ENCODE results near the gene TBL1X. TPM values are rescaled to one million over a fixed set of nuclear protein-coding genes. Genes with fewer than 3 reads are reported as not detected.

Gene TBL1X
- total and polyA plus RNA-seq, 2 of the 4 experiments (the other 2 are of a cell fraction), result 16.2 to 20.8 TPM

DNA sequence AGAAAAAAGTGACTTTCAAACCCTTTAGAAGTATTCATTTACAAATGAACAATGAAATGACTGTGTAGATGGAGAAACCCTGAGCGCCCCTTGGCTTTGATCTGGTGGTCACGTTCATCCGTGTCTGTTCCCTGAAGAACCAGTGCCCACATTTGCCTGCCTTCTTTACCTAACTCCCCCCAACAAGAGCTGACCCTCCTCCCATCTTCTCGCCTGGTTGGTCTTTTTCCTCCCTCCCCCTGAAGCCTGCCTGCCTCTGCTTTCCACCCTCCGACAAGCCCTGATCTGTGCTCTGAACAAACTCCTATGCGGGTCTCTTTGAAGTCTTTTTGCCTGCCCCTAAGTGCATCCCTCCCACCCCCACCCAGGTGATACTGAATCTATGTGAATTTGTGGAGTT, 18.5 kb downstream of the TBL1X start:
- CTCF ChIA-PET, result no interaction called here
- H3K18ac ChIP-seq (ENCODE audit: low read depth, low read length), result no peak overlapping the region
- H2BK5ac ChIP-seq (ENCODE audit: low read depth, low read length, poor library complexity, severe bottlenecking), result no peak overlapping the region
- H3K4me3 ChIP-seq (ENCODE audit: insufficient read depth, low read depth, low read length), result no peak overlapping the region
- in situ Hi-C loops (cut with MboI; ENCODE audit: low sequenced_read_pairs), result no loop called here
- no peak overlapping the region for H2AFZ ChIP-seq (replicated peaks; ENCODE audit: low read length, poor library complexity)
- H3K36me3 ChIP-seq (ENCODE audit: control insufficient read depth, insufficient read depth, low read length), result no peaks in the 10 kb centered on the region
- peak overlapping the region; percentile 50 for H2AK9ac ChIP-seq (replicated peaks; ENCODE audit: low read depth, low read length, poor library complexity)
- ATAC-seq (ENCODE audit: low read depth) (no peak), DNase-seq (no peak)
- H3K9ac ChIP-seq (ENCODE audit: low read depth, low read length), result no peak overlapping the region
- H2BK120ac ChIP-seq (ENCODE audit: low read depth, low read length), result no peak overlapping the region
- H3K27me3 ChIP-seq (ENCODE audit: control insufficient read depth, insufficient read depth, low read length), result no peaks in the 10 kb centered on the region
- dilution Hi-C loops (cut with HindIII; ENCODE audit: low sequenced_read_pairs, unreplicated experiment), result no loop called here
- no peak overlapping the region for H3K14ac ChIP-seq (replicated peaks; ENCODE audit: low read depth, low read length)
- peaks cover 2% of the 10 kb centered on the region; the same call in 1 of the 2 replicates for H3K4me1 ChIP-seq (ENCODE audit: control insufficient read depth, insufficient read depth, low read length)
- intact Hi-C loops (cut with micrococcal nuclease), result no loop called here
- H3K4me2 ChIP-seq (ENCODE audit: low read depth, low read length), result no peak overlapping the region
- peaks cover 10 to 22% of the 10 kb centered on the region in 2 experiments for H3K79me1 ChIP-seq (ENCODE audit: low read depth in 1 of 2, low read length in 2 of 2)
- H4K8ac ChIP-seq (ENCODE audit: low read depth in 2 of 2, low read length in 2 of 2), result no peak overlapping the region
- no CpG with 5 or more reads among the region's 6 CpGs for WGBS, 2 experiments (ENCODE audit: extremely low coverage in 2 of 2, insufficient read length in 1 of 2)
- no peak overlapping the region for H4K91ac ChIP-seq (ENCODE audit: insufficient read depth, low read depth, low read length)
- H2BK15ac ChIP-seq (ENCODE audit: low read depth, low read length), result no peak overlapping the region
- H3K9me3 ChIP-seq (ENCODE audit: control insufficient read depth, insufficient read depth, low read length), result no peaks in the 10 kb centered on the region
- no TSS peak for BruUV-seq (replicated peaks)
- POLR2A ChIA-PET (ENCODE audit: unreplicated experiment), result no interaction called here
- H4K5ac ChIP-seq (ENCODE audit: low read depth, low read length), result no peak overlapping the region
- H4K20me1 ChIP-seq (ENCODE audit: insufficient read depth, low read length), result peaks cover 38% of the 10 kb centered on the region
- TF ChIP-seq NFE2L2 (IDR thresholded peaks at IDR 0.05; ENCODE audit: low read depth, low read length), result no peak
- TF ChIP-seq MAZ (IDR thresholded peaks at IDR 0.05; ENCODE audit: borderline replicate concordance, low read depth, low read length), result no peak
- TF ChIP-seq, protein P1, sequence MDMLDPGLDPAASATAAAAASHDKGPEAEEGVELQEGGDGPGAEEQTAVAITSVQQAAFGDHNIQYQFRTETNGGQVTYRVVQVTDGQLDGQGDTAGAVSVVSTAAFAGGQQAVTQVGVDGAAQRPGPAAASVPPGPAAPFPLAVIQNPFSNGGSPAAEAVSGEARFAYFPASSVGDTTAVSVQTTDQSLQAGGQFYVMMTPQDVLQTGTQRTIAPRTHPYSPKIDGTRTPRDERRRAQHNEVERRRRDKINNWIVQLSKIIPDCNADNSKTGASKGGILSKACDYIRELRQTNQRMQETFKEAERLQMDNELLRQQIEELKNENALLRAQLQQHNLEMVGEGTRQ (IDR thresholded peaks at IDR 0.05; ENCODE audit: low read depth, low read length), result no peak
- no peak for TF ChIP-seq MXI1 (IDR thresholded peaks at IDR 0.05; ENCODE audit: borderline replicate concordance, low read depth, low read length)
- TF ChIP-seq MAFK (IDR thresholded peaks at IDR 0.05; ENCODE audit: low read depth, low read length), result no peak
- no peak for TF ChIP-seq CEBPB (IDR thresholded peaks at IDR 0.05; ENCODE audit: low read depth, low read length)
- no peak for TF ChIP-seq RCOR1 (IDR thresholded peaks at IDR 0.05; ENCODE audit: insufficient replicate concordance, low read length)
- no peak for TF ChIP-seq SMC3 (IDR thresholded peaks at IDR 0.05; ENCODE audit: low read depth, low read length)
- TF ChIP-seq RAD21 (IDR thresholded peaks at IDR 0.05; ENCODE audit: low read length), result no peak
- no peak for TF ChIP-seq BHLHE40 (IDR thresholded peaks at IDR 0.05; ENCODE audit: low read depth, low read length)
- TF ChIP-seq FOS (IDR thresholded peaks at IDR 0.05; ENCODE audit: low read depth, low read length), result no peak
- no peak for TF ChIP-seq POLR2A (IDR thresholded peaks at IDR 0.05; ENCODE audit: low read depth, low read length)
- TF ChIP-seq, protein P2, sequence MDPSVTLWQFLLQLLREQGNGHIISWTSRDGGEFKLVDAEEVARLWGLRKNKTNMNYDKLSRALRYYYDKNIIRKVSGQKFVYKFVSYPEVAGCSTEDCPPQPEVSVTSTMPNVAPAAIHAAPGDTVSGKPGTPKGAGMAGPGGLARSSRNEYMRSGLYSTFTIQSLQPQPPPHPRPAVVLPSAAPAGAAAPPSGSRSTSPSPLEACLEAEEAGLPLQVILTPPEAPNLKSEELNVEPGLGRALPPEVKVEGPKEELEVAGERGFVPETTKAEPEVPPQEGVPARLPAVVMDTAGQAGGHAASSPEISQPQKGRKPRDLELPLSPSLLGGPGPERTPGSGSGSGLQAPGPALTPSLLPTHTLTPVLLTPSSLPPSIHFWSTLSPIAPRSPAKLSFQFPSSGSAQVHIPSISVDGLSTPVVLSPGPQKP (IDR thresholded peaks at IDR 0.05; ENCODE audit: borderline replicate concordance, low read depth, low read length), result no peak
- TF ChIP-seq, protein P3, sequence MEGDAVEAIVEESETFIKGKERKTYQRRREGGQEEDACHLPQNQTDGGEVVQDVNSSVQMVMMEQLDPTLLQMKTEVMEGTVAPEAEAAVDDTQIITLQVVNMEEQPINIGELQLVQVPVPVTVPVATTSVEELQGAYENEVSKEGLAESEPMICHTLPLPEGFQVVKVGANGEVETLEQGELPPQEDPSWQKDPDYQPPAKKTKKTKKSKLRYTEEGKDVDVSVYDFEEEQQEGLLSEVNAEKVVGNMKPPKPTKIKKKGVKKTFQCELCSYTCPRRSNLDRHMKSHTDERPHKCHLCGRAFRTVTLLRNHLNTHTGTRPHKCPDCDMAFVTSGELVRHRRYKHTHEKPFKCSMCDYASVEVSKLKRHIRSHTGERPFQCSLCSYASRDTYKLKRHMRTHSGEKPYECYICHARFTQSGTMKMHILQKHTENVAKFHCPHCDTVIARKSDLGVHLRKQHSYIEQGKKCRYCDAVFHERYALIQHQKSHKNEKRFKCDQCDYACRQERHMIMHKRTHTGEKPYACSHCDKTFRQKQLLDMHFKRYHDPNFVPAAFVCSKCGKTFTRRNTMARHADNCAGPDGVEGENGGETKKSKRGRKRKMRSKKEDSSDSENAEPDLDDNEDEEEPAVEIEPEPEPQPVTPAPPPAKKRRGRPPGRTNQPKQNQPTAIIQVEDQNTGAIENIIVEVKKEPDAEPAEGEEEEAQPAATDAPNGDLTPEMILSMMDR (conservative IDR thresholded peaks at IDR 0.05; ENCODE audit: low read depth, low read length), result no peak
- no peak for TF ChIP-seq RFX5 (IDR thresholded peaks at IDR 0.05; ENCODE audit: low read depth, low read length)
- TF ChIP-seq CHD1 (IDR thresholded peaks at IDR 0.05; ENCODE audit: low read depth, low read length), result no peak
- H3K23ac ChIP-seq (ENCODE audit: low read depth, low read length), result no peak overlapping the region
- no peaks in the 10 kb centered on the region; the same call in 1 of the 2 replicates for H3K9me1 ChIP-seq (ENCODE audit: insufficient read depth, low read length)
- H3K4ac ChIP-seq (ENCODE audit: low read depth, low read length), result no peak overlapping the region
- H2AK5ac ChIP-seq (ENCODE audit: low read depth, low read length), result no peak overlapping the region
- H2BK20ac ChIP-seq (ENCODE audit: low read depth, low read length), result no peak overlapping the region
- no peak overlapping the region for H3K27ac ChIP-seq (ENCODE audit: insufficient read depth, low read length)
- no peak overlapping the region for H3K56ac ChIP-seq (ENCODE audit: extremely low read depth, insufficient read depth, low read length)

All from IMR-90 (cell line).